GM21529 (cell line): ENCODE data around the gene SMIM14.
"Not testable (repeated sequence)": the region's sequence is repeated elsewhere in the genome, so short reads cannot be mapped to it uniquely, and the experiment has no call there.

Source experiments
- ATAC-seq: cut with Tn5 transposase; IDR thresholded peaks from one replicate; pipeline ENCODE4 v1.9.1; 2021; ENCODE audit not compliant: unreplicated experiment

The SMIM14 gene

DNA sequence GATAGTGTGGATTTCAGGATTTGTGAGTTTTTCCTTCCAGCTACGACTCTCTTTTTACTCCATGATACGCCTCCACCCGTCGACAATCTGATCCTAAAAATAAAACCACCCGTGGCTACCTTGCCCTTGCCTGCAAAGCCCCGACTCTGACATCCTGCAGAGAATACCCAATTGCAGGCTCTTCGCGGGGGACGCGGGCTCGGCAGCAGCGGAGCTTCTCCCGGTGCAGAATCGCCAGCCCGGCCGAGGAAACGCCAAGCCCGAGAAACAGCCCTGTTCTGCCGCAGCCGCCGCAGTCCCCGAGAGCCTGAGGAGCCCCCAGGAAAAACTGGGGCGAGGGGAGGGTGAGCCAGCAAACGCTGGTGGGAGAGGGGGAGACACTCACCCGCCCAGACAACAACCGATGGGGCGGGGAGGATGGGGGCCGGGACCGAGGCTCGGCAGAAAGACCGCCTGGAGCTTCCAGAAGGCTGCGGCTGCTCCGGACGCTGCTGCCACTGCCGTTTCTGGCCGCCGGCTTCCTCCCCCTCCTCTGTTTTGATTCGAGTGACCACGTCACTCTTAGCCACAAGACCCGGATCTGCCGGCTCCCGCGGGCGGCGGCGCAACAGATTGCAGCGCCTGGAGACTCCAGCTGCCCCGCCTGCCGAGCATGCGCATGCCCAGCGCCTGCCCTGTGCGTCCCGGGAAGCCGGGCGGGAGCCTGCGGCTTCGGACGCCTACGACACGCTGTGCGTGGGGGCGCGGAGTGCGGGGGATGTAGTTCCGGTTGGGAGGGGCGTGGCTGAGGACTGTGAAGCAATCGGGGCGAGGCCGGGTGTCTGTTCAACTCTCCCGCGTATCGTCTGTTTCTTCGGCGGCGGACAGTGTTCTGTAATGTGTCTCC lies at the start of gene SMIM14:
SMIM14 (minus strand) TSS at position 512 of the 886 bp plus-strand sequence. CDS start 33,720 bp downstream, outside the sequence.
- ATAC-seq: peak; percentile 78

DNA sequence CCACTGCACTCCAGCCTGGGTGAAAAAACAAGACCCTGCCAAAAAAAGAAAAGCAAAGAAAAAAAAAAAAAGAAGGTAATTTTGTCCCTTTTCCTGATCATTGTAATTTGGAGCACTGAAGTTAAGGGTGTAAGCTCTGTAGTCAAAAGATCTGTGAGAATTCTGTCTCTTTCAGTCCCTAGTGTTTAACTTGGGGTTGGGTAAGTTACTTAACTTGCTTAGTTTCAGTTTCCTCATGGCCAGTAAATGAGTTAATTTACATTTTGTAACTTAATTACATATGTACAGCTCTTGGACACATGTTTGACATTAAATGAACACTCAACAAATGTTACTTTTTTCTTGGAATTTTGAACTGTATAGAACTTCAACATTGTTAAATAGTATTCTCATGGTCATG lies 48.3 kb upstream of the SMIM14 start:
- ATAC-seq: no peak

DNA sequence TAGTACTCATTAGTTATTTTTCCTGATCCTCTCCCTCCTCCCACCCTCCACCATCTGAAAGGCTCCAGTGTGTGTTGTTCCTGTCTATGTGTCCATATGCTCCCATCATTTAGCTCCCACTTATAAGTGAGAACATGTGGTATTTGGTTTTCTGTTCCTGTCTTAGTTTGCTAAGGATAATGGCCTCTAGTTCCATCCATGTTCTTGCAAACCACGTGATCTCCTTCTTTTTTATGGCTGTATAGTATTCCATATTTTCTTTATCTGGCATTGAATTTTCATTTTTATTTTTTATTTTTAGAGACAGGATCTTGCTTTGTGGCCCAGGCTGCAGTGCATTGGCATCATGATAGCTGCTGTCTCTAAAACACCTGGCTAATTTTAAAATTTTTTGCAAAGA lies 47.3 kb upstream of the SMIM14 start:
- ATAC-seq: no peak

DNA sequence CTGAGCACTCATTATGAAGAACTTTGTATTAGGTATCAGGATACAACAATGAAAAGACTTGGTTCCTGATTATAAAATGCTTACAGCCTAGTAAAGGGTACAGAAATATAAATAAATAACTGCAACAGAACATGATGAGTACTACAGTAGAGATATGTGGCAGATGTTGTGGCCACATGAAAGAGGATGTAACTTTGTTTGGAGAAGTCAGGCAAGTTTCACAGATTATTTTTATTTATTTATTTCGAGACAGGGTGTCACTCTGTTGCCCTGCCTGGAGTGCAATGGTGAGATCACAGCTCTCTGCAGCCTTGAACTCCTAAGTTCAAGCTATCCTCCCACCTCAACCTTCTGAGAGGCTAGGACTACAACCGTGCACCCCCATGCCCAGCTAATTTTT lies 43.5 kb upstream of the SMIM14 start:
- ATAC-seq: peak; percentile 73

DNA sequence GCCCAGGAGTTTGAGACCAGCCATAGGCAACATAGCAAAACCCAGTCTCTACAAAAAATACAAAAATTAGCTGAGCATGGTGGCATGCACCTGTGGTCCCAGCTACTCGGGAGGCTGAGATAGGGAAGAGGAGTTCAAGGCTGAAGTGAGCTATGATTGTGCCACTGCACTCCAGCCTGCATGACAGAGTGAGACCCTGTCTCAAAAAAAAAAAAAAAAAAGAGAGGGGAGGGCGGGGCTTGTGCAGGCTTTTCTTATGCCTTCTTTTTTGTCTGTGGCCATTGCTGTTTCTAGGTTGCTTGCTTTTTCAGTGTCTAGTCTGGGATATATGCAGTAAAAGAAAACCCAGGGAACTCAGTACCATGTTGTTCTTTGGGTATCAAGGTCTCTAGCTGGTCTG lies 42.3 kb upstream of the SMIM14 start:
- not testable (repeated sequence) for ATAC-seq

DNA sequence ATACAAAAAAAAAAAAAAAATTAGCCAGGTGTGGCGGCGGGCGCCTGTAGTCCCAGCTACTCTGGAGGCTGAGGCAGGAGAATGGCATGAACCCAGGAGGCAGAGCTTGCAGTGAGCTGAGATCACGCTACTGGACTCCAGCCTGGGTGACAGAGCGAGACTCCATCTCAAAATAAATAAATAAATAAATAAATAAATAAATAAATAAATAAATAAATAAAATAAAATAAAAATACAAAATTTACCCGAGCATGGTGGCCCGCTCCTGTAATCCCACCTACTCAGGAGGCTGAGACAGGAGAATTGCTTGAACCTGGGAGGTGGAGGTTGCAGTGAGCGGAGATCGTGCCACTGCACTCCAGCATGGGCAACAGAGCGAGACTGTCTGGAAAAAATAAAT lies 37.0 kb upstream of the SMIM14 start:
- ATAC-seq: not testable (repeated sequence)

DNA sequence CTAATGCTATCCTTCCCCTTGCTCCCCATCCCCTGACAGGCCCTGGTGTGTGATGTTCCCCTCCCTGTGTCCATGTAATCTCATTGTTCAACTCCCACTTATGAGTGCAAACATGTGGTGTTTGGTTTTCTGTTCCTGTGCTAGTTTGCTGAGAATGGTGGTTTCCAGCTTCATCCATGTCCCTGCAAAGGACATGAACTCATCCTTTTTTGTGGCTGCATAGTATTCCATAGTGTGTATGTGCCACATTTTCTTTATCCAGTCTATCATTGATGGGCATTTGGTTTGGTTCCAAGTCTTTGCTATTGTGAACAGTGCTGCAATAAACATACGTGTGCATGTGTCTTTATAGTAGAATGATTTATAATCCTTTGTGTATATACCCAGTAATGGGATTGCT lies 31.6 kb upstream of the SMIM14 start:
- not testable (repeated sequence) for ATAC-seq

DNA sequence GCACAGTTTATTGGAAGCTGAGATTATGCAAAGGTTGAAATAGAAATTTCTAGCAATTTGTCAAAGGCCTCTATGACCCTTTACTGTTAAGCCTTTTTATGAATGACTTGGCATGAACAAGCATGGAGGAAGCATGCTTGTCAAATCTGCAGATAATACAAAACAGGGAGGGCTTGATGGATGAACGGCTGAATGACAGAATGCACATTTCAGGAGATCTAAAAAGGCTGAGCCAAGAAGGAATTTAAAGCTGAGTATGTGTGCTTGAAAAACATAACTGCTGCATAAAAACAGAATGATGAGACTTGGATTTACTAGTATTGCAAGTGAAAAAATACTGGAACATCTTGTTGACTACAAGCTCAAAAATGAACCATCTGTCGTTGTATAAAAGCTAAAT lies 30.2 kb upstream of the SMIM14 start:
- no peak for ATAC-seq

DNA sequence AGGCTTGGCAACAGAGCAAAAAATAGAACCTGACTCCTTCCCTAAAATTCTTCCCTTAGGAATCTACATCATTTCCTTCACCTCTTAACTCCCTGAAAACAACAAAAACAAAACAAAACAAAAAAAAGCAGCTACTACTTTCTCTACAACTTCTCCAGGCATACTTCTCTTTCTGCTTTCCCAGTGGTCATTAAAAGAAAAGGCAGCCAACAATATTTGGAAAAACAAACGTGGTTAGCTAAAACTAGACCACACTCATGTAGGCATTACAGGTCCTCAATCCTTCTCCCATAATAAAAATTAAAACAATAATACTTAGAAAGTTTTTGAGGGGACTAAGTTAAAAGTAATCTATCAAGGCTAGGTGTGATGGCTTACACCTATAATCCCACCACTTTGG lies 29.0 kb upstream of the SMIM14 start:
- no peak for ATAC-seq

DNA sequence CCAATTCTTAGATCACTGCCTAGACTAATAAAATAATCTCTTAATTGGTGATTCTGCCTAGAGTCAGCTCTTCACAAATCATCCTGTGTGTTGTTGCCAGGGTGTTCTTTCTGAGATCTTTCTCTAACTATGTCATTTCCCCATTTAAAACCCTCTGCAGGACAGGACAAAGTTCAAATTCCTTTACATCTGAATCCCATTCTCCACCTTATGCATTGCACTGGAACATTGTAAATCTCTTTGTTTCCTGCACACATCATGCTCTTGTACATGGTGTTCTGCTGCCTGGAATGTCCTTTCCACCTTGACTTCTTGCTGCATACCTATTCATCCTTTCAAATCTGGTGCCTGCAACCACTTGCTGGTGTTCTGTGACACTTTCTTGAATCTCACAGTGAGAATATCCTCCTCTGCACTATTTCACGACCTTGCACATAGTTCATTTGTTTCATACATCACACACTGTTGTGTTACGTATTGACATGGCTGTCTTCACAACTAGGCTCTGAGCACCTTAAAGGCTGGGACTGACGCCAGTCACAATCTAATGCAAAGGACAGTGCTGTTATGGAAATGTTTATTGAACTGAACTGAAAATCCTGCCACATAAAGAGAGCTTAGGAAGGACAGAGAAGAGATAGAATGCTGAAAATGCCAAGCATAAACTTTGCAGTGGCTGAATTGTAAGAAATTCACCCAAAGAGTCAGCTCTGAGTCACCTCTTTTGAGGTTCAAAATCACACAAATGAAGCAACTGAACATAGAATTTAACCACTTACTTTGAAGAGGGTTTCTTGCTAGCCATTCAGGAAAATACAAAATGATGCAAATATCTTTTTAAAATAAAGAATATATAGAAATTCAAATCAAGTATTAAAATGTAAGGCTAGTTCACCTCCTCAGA lies 26.4 kb upstream of the SMIM14 start:
- no peak for ATAC-seq

DNA sequence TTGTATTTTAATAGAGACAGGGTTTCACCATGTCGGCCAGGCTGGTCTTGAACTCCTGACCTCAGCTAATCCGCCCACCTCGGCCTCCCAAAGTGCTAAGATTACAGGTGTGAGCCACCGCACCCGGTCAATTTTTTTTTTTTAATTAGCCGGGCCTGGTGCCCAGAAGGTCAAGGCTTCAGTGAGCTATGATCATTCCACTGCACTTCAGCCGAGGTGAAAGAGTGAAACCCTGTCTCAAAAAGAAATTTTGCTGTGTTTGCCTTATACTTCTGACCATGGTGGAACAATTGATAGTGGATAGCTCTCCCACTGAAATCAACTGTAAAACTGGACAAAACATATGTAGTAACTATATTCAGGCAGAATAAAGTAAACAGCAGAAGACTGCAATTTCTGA lies 24.0 kb upstream of the SMIM14 start:
- no peak for ATAC-seq

DNA sequence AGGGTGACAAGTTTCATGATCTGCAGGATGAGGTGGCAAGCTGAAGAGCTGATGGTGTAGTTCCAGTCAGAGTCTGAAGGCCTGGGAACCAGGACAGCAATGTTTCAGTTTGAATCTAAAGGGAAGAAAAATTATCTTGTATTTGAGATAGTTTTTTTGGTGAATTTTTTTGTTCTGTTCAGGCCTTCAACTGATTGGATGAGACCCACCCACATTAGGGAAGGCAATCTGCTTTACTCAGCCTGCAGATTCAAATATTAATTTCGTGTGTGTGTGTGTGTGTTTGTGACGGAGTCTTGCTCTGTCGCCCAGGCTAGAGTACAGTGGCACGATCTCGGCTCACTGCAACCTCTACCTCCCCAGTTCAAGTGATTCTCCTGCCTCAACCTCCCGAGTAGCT lies 22.1 kb upstream of the SMIM14 start:
- ATAC-seq: no peak

DNA sequence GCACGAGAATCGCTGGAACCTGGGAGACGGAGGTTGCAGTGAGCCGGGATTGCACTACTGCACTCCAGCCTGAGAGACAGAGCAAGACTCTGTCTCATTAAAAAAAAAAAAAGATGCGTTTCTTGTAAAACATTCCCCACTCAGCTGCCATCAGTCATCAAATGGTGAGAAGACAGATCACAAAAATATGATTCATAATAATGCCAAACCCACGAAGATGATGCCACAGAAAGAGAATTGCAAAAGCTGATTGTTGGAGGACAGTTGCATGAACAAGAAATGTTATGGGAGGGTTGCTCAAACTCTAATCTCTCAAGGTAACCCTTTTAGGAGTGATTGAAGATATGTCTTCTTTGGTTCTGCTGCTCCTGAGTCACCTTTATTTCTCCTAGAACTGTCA lies 21.4 kb upstream of the SMIM14 start:
- ATAC-seq: no peak

DNA sequence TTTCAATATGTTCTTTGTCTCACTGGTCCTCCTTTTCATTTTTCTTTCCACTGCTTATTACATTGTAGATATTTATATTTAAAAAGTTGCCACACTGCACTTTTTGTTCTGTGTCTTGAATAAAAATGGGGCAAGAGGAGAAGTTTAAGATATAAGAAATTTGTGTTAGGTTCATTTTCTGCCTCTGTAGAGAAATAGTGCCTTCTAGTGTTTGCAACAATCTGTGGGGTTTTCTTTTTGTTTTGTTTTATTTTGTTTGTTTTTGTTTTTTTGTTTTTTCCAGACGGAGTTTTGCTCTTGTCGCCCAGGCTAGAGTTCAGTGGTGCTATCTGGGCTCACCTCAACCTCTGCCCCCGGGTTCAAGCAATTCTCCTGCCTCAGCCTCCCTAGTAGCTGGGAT lies 20.1 kb upstream of the SMIM14 start:
- no peak for ATAC-seq

DNA sequence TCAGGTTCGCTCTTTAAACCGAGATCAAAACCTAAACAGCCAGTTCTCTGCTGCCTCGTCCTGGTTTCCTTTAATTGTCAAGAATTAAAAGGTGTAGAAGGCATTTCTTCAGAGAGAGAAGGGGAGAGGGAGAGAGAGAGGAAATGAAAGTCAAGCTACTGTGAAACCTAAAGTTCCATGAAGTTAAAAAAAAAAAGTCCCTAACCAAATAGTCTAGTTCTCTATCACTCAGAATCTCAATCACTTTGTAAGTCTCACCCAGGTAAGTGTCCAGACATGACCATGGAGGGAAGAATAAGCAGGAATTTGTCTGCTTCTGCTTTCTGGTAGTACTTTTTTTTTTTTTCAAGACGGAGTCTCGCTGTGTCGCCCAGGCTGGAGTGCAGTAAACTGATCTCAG lies 18.8 kb upstream of the SMIM14 start:
- ATAC-seq: peak; percentile 82

DNA sequence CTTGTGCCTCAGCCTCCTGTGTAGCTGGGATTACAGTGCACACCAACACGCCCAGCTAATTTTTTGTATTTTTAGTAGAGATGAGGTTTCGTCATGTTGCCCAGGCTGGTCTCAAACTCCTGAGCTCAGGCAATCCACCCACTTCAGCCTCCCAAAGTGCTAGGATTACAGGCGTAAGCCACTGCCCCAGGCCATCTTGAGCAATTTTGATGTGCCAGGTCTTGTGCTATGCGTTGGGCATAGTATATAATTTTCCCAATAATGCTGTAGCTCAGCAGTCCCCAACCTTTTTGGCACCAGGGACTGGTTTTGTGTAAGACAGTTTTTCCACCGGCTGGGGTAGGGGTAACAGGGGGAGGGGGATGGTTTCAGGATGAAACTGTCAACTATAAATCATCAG lies 18.0 kb upstream of the SMIM14 start:
- not testable (repeated sequence) for ATAC-seq

DNA sequence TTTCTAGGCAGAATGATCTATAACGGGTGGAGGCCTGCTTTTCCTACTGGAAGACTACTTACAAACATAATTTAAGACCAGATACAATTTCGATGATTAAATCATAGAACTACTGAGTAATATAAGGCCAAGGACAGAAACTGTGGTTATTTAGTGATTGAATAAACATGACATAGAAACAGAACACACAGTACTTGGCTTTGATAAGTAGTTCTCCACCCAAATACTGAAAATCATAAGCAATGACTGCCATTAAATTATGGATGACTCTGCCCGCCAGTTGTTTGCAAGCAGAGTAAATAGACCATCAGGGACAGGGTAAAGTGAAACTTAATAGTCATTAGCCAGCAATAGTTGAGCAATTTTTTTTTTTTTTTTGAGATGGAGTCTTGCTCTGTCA lies 17.2 kb upstream of the SMIM14 start:
- no peak for ATAC-seq

DNA sequence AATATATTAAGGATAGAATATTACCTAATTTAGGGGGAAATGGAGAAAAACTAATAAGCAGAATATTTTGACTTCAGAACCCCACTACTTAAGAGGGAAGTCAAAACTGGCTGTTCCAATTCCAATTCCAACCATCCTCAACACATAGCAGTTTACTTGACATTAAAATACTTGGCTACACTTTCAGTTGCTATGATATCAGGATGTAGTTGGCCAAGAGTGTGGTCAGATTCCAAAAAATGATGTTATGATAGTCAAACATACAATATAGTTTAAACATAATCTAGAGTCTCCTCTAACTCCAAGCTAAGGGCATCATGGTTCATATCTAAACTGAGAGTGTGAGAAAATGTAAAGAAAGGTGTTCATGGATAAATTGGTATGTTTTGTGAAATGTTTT lies 16.5 kb upstream of the SMIM14 start:
- ATAC-seq: no peak

DNA sequence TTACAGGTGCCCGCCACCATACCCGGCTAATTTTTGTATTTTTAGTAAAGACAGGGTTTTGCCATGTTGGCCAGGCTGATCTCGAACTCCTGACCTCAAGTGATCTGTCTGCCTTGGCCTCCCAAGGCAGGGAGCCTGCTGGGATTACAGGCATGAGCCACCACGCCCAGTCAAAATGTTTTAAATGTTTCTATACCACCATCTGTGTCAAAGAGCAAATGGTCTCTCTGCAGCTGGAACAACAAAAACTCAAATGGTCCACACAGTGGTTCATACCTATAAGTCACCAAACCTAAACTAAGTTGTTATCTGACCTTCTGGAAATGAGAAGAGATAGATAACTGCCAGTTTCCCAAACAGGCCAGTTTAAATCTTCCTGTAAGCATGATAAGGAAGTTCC lies 12.9 kb upstream of the SMIM14 start:
- not testable (repeated sequence) for ATAC-seq

DNA sequence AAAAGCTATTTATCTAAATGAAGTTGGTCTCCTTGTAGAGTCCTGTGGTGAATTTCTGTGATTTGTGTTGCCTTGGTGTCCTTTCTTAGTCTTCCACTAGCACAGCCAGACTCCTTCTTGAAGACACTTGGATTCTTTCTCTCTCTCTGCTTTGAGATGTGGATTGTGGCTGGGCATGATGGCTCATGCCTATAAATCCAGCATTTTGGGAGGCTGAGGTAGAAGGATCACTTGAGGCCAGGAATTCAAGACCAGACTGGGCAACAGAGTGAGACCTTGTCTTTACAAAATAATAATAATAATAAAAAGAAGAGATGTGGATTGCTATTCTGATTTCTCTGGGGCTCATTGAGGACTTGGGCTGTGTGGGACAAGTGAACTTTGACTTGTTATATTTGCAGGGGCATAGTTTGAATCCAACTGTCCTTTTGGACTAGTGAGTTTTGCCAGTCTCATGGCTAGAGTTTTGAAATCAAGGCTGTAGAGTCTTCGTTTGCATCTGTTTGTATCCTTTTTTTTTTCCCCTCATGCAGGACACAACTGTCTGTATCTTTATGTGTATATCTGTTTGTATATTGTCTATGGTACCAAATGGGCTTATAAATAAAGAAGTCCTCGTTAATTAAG lies 11.1 kb upstream of the SMIM14 start:
- ATAC-seq: no peak

DNA sequence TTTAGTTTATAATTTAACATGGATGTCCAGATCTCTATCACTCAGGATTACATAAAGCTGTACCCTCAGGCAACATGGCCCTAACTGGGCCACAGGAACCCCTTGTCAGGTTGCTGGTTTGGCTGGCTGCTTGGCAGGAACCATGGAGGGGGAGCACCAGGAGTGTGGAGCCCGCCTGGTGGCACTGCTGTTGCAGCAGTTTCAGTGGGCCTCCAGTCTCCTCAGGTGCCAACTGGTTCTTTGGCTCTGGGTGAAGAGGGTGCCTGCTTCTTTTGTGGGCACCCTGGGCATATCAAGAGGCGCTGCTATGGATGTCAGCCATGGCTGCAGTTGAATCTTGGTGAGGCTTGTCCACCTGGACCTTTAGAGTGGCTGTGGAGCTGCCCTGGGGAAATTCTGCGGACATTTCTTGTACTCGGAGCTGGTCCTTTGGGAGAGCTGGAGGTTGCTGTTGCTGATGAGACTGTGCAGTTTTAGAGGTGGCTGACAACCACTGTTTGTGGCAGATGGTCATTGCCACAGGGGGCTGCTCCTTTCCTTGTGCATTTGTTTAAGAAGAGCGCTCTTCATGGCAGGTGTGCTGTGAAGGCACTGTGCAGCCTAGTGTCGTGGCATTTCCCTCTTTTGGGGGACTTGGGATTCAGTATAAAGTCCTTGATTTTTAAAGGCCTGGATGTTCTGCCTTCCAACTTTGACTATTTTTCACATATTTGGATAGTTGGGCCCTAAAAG lies 10.3 kb upstream of the SMIM14 start:
- ATAC-seq: no peak
